PC-3 (cell line): Measurements from ENCODE around the gene DAB1.

Source experiments
- EZH2 ChIP-seq: fragments of 300-600 bp; sonication (generic); IDR thresholded peaks from one replicate; pipeline ENCODE4 v1.6.1; 2017; ENCODE audit warnings: antibody characterized with exemption, mild to moderate bottlenecking, low read length; ENCODE audit not compliant: unreplicated experiment
- EZH2phosphoT487 ChIP-seq: fragments of 300-600 bp; sonication (generic); IDR thresholded peaks from 2 replicates; pipeline ENCODE4 v1.6.1; 2018; ENCODE audit warnings: mild to moderate bottlenecking, antibody characterized with exemption, low read length, borderline replicate concordance
- TF ChIP-seq, protein P1 (sequence below): fragments of 300-600 bp; sonication (generic); conservative IDR thresholded peaks from 2 replicates; pipeline ENCODE4 v1.5.1; 2017; ENCODE audit warnings: antibody characterized with exemption, low read depth, mild to moderate bottlenecking, low read length

DNA sequence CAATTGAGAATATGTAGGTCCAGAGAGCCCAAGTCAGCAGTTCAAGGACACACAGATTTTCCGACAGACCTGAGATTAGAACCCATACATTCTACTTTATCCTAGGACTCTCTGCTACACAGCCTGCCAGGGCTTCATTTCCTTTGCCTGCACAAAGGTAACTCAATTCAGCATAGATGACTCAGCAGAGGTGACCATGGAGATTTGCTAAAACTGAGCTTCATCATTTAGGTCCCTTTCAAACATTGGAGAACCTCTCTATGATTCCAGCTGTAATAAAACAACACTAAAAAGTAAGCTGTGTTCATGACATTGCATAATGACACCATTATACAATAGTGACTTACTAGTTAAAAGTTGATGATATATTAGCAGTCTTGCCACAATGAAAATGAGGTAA is 22.2 kb downstream of the DAB1 start:
- TF ChIP-seq, protein P1, sequence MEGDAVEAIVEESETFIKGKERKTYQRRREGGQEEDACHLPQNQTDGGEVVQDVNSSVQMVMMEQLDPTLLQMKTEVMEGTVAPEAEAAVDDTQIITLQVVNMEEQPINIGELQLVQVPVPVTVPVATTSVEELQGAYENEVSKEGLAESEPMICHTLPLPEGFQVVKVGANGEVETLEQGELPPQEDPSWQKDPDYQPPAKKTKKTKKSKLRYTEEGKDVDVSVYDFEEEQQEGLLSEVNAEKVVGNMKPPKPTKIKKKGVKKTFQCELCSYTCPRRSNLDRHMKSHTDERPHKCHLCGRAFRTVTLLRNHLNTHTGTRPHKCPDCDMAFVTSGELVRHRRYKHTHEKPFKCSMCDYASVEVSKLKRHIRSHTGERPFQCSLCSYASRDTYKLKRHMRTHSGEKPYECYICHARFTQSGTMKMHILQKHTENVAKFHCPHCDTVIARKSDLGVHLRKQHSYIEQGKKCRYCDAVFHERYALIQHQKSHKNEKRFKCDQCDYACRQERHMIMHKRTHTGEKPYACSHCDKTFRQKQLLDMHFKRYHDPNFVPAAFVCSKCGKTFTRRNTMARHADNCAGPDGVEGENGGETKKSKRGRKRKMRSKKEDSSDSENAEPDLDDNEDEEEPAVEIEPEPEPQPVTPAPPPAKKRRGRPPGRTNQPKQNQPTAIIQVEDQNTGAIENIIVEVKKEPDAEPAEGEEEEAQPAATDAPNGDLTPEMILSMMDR, result no peak
- TF ChIP-seq EZH2phosphoT487 (no peak), EZH2 (no peak)
